ENCODE measurements around the gene ZNF562.
"Not testable (repeated sequence)": the region's sequence is repeated elsewhere in the genome, so short reads cannot be mapped to it uniquely, and the experiment has no call there.

Gene ZNF562

GRCh38 chr19:9674663-9675357 lies at the start of gene ZNF562:
ZNF562 (minus strand) TSS chr19:9675100; CDS start chr19:9660744, 14,356 bp downstream.
- no peaks in the 10 kb centered on the region for H3K27me3 ChIP-seq (ENCODE audit: control insufficient read depth in 2 of 2, insufficient read depth in 2 of 2, low read length in 2 of 2)
- peak within 1 kb of the TSS; percentile 93 to 95 for H3K4me3 ChIP-seq (ENCODE audit: low read length in 2 of 2)
- peaks cover 0 to 4% of the 10 kb centered on the region in 2 donors for H3K4me1 ChIP-seq (ENCODE audit: control insufficient read depth in 2 of 2, insufficient read depth in 2 of 2, low read length in 2 of 2)
- peak within 1 kb of the TSS; percentile 94 to 95 for H3K9ac ChIP-seq (ENCODE audit: low read depth in 1 of 2, low read length in 2 of 2)
- peak within 1 kb of the TSS; percentile 97 for H3K27ac ChIP-seq (ENCODE audit: low read depth in 2 of 2, low read length in 2 of 2)
- peaks cover 4 to 16% of the 10 kb centered on the region in 2 donors for H3K9me3 ChIP-seq (ENCODE audit: control insufficient read depth in 2 of 2, low read length in 2 of 2)
- H3K36me3 ChIP-seq (ENCODE audit: control insufficient read depth in 2 of 2, insufficient read depth in 2 of 2, low read length in 2 of 2) = peaks cover 11 to 21% of the 10 kb centered on the region in 2 donors

GRCh38 chr19:9724157-9724556 lies 49.3 kb upstream of the ZNF562 start:
- no peaks in the 10 kb centered on the region for H3K9me3 ChIP-seq (ENCODE audit: control insufficient read depth in 2 of 2, low read length in 2 of 2)
- H3K4me1 ChIP-seq (ENCODE audit: control insufficient read depth in 2 of 2, insufficient read depth in 2 of 2, low read length in 2 of 2) = no peaks in the 10 kb centered on the region

GRCh38 chr19:9721861-9722260 lies 47.0 kb upstream of the ZNF562 start:
- no peak overlapping the region for H3K4me3 ChIP-seq (ENCODE audit: low read length in 2 of 2)
- no peaks in the 10 kb centered on the region for H3K36me3 ChIP-seq (ENCODE audit: control insufficient read depth in 2 of 2, insufficient read depth in 2 of 2, low read length in 2 of 2)
- H3K4me1 ChIP-seq (ENCODE audit: control insufficient read depth in 2 of 2, insufficient read depth in 2 of 2, low read length in 2 of 2) = no peaks in the 10 kb centered on the region
- H3K9ac ChIP-seq (ENCODE audit: low read depth in 1 of 2, low read length in 2 of 2) = no peak overlapping the region
- no peak overlapping the region for H3K27ac ChIP-seq (ENCODE audit: low read depth in 2 of 2, low read length in 2 of 2)
- no peaks in the 10 kb centered on the region for H3K27me3 ChIP-seq (ENCODE audit: control insufficient read depth in 2 of 2, insufficient read depth in 2 of 2, low read length in 2 of 2)
- no peaks in the 10 kb centered on the region for H3K9me3 ChIP-seq (ENCODE audit: control insufficient read depth in 2 of 2, low read length in 2 of 2)

More at GRCh38 chr19:9724157-9724556, 49.3 kb upstream of the ZNF562 start:
- no peak overlapping the region for H3K27ac ChIP-seq (ENCODE audit: low read depth in 2 of 2, low read length in 2 of 2)
- no peak overlapping the region for H3K9ac ChIP-seq (ENCODE audit: low read depth in 1 of 2, low read length in 2 of 2)
- no peak overlapping the region for H3K4me3 ChIP-seq (ENCODE audit: low read length in 2 of 2)
- no peaks in the 10 kb centered on the region for H3K36me3 ChIP-seq (ENCODE audit: control insufficient read depth in 2 of 2, insufficient read depth in 2 of 2, low read length in 2 of 2)
- H3K27me3 ChIP-seq (ENCODE audit: control insufficient read depth in 2 of 2, insufficient read depth in 2 of 2, low read length in 2 of 2) = no peaks in the 10 kb centered on the region

GRCh38 chr19:9720541-9720940 lies 45.6 kb upstream of the ZNF562 start:
- no peaks in the 10 kb centered on the region for H3K9me3 ChIP-seq (ENCODE audit: control insufficient read depth in 2 of 2, low read length in 2 of 2)
- no peaks in the 10 kb centered on the region for H3K27me3 ChIP-seq (ENCODE audit: control insufficient read depth in 2 of 2, insufficient read depth in 2 of 2, low read length in 2 of 2)
- H3K4me1 ChIP-seq (ENCODE audit: control insufficient read depth in 2 of 2, insufficient read depth in 2 of 2, low read length in 2 of 2) = no peaks in the 10 kb centered on the region
- H3K27ac ChIP-seq (ENCODE audit: low read depth in 2 of 2, low read length in 2 of 2) = no peak overlapping the region
- H3K9ac ChIP-seq (ENCODE audit: low read depth in 1 of 2, low read length in 2 of 2) = no peak overlapping the region
- H3K4me3 ChIP-seq (ENCODE audit: low read length in 2 of 2) = no peak overlapping the region
- H3K36me3 ChIP-seq (ENCODE audit: control insufficient read depth in 2 of 2, insufficient read depth in 2 of 2, low read length in 2 of 2) = no peaks in the 10 kb centered on the region

GRCh38 chr19:9711815-9712214 lies 36.9 kb upstream of the ZNF562 start:
- Histone ChIP-seq H3K4me1 (ENCODE audit: control insufficient read depth in 2 of 2, insufficient read depth in 2 of 2, low read length in 2 of 2) (no peaks in the 10 kb centered on the region), H3K9me3 (ENCODE audit: control insufficient read depth in 2 of 2, low read length in 2 of 2) (peaks cover 0 to 5% of the 10 kb centered on the region in 2 donors), H3K27ac (ENCODE audit: low read depth in 2 of 2, low read length in 2 of 2) (no peak overlapping the region), H3K36me3 (ENCODE audit: control insufficient read depth in 2 of 2, insufficient read depth in 2 of 2, low read length in 2 of 2) (no peaks in the 10 kb centered on the region), H3K9ac (ENCODE audit: low read depth in 1 of 2, low read length in 2 of 2) (no peak overlapping the region), H3K4me3 (ENCODE audit: low read length in 2 of 2) (no peak overlapping the region), H3K27me3 (ENCODE audit: control insufficient read depth in 2 of 2, insufficient read depth in 2 of 2, low read length in 2 of 2) (no peaks in the 10 kb centered on the region)

- peaks cover 0 to 5% of the 10 kb centered on the region in 2 donors for H3K9me3 ChIP-seq (ENCODE audit: control insufficient read depth in 2 of 2, low read length in 2 of 2)
- no peak overlapping the region for H3K4me3 ChIP-seq (ENCODE audit: low read length in 2 of 2)
- peak overlapping the region; percentile 38 to 52 for H3K27ac ChIP-seq (ENCODE audit: low read depth in 2 of 2, low read length in 2 of 2)
- H3K9ac ChIP-seq (ENCODE audit: low read depth in 1 of 2, low read length in 2 of 2) = no peak overlapping the region
- no peaks in the 10 kb centered on the region for H3K4me1 ChIP-seq (ENCODE audit: control insufficient read depth in 2 of 2, insufficient read depth in 2 of 2, low read length in 2 of 2)
- no peaks in the 10 kb centered on the region for H3K27me3 ChIP-seq (ENCODE audit: control insufficient read depth in 2 of 2, insufficient read depth in 2 of 2, low read length in 2 of 2)
- no peaks in the 10 kb centered on the region for H3K36me3 ChIP-seq (ENCODE audit: control insufficient read depth in 2 of 2, insufficient read depth in 2 of 2, low read length in 2 of 2)
These were observed 34.4 kb upstream of the ZNF562 start for GRCh38 chr19:9709305-9709704.

- H3K4me3 ChIP-seq (ENCODE audit: low read length in 2 of 2) = no peak overlapping the region
- H3K4me1 ChIP-seq (ENCODE audit: control insufficient read depth in 2 of 2, insufficient read depth in 2 of 2, low read length in 2 of 2) = no peaks in the 10 kb centered on the region
These were observed 30.9 kb upstream of the ZNF562 start for GRCh38 chr19:9705836-9706235.

GRCh38 chr19:9702186-9702585 lies 27.3 kb upstream of the ZNF562 start:
- no peaks in the 10 kb centered on the region for H3K4me1 ChIP-seq (ENCODE audit: control insufficient read depth in 2 of 2, insufficient read depth in 2 of 2, low read length in 2 of 2)
- H3K36me3 ChIP-seq (ENCODE audit: control insufficient read depth in 2 of 2, insufficient read depth in 2 of 2, low read length in 2 of 2) = no peaks in the 10 kb centered on the region
- H3K27me3 ChIP-seq (ENCODE audit: control insufficient read depth in 2 of 2, insufficient read depth in 2 of 2, low read length in 2 of 2) = no peaks in the 10 kb centered on the region
- H3K4me3 ChIP-seq (ENCODE audit: low read length in 2 of 2) = no peak overlapping the region
- H3K9me3 ChIP-seq (ENCODE audit: control insufficient read depth in 2 of 2, low read length in 2 of 2) = no peaks in the 10 kb centered on the region
- H3K9ac ChIP-seq (ENCODE audit: low read depth in 1 of 2, low read length in 2 of 2) = no peak overlapping the region
- no peak overlapping the region for H3K27ac ChIP-seq (ENCODE audit: low read depth in 2 of 2, low read length in 2 of 2)

More at GRCh38 chr19:9705836-9706235, 30.9 kb upstream of the ZNF562 start:
- H3K27me3 ChIP-seq (ENCODE audit: control insufficient read depth in 2 of 2, insufficient read depth in 2 of 2, low read length in 2 of 2) = no peaks in the 10 kb centered on the region
- no peak overlapping the region for H3K9ac ChIP-seq (ENCODE audit: low read depth in 1 of 2, low read length in 2 of 2)
- H3K36me3 ChIP-seq (ENCODE audit: control insufficient read depth in 2 of 2, insufficient read depth in 2 of 2, low read length in 2 of 2) = no peaks in the 10 kb centered on the region
- peaks cover 0 to 3% of the 10 kb centered on the region in 2 donors for H3K9me3 ChIP-seq (ENCODE audit: control insufficient read depth in 2 of 2, low read length in 2 of 2)
- no peak overlapping the region for H3K27ac ChIP-seq (ENCODE audit: low read depth in 2 of 2, low read length in 2 of 2)

GRCh38 chr19:9700229-9700981 lies 25.5 kb upstream of the ZNF562 start:
- Histone ChIP-seq H3K9me3 (ENCODE audit: control insufficient read depth in 2 of 2, low read length in 2 of 2) (no peaks in the 10 kb centered on the region), H3K27ac (ENCODE audit: low read depth in 2 of 2, low read length in 2 of 2) (no peak overlapping the region), H3K9ac (ENCODE audit: low read depth in 1 of 2, low read length in 2 of 2) (no peak overlapping the region), H3K36me3 (ENCODE audit: control insufficient read depth in 2 of 2, insufficient read depth in 2 of 2, low read length in 2 of 2) (no peaks in the 10 kb centered on the region), H3K4me1 (ENCODE audit: control insufficient read depth in 2 of 2, insufficient read depth in 2 of 2, low read length in 2 of 2) (no peaks in the 10 kb centered on the region), H3K4me3 (ENCODE audit: low read length in 2 of 2) (no peak overlapping the region), H3K27me3 (ENCODE audit: control insufficient read depth in 2 of 2, insufficient read depth in 2 of 2, low read length in 2 of 2) (no peaks in the 10 kb centered on the region)

GRCh38 chr19:9690301-9690700 lies 15.4 kb upstream of the ZNF562 start:
- not testable (repeated sequence) for H3K9me3 ChIP-seq (ENCODE audit: control insufficient read depth in 2 of 2, low read length in 2 of 2)

More at GRCh38 chr19:9690301-9690700, 15.4 kb upstream of the ZNF562 start:
- H3K27me3 ChIP-seq (ENCODE audit: control insufficient read depth in 2 of 2, insufficient read depth in 2 of 2, low read length in 2 of 2); H3K36me3 ChIP-seq (ENCODE audit: control insufficient read depth in 2 of 2, insufficient read depth in 2 of 2, low read length in 2 of 2); H3K4me1 ChIP-seq (ENCODE audit: control insufficient read depth in 2 of 2, insufficient read depth in 2 of 2, low read length in 2 of 2); H3K27ac ChIP-seq (ENCODE audit: low read depth in 2 of 2, low read length in 2 of 2); H3K9ac ChIP-seq (ENCODE audit: low read depth in 1 of 2, low read length in 2 of 2); H3K4me3 ChIP-seq (ENCODE audit: low read length in 2 of 2): not testable (repeated sequence)
